HepG2 (cell line): ENCODE results near the gene PSMA3. TPM values are rescaled to one million over a fixed set of nuclear protein-coding genes. Genes with fewer than 3 reads are reported as not detected.

Experiments
- ATAC-seq: fragments of 200-7000 bp; cut with Tn5 transposase; 3 replicates; pipeline ENCODE4 v1.9.1; 2020; ENCODE audit warnings: mild to moderate bottlenecking, moderate library complexity
- BruUV-seq: library from RNA; stranded (reverse); fragments of 400-500 nt; replicated peaks from 2 replicates; lab custom pipeline; 2021; lab: Mats Ljungman, UMichigan
- CTCF ChIA-PET: fragments of 300-600 bp; formaldehyde crosslinking; extraction: SDS; loops from one replicate; lab custom pipeline; 2021; ENCODE audit warnings: low total read pairs, inconsistent platforms, low intra/inter-chr PET ratio; lab: Yijun Ruan, JAX
- POLR2A ChIA-PET: fragments of 350-600 bp; sonication (Branson Sonifier 250); formaldehyde crosslinking; loops from one replicate; lab custom pipeline; 2020; ENCODE audit warnings: antibody characterized with exemption, inconsistent platforms; lab: Yijun Ruan, JAX
- DNase-seq: peaks from one replicate; pipeline ENCODE4 v3.0.0-alpha.2; 2015; ENCODE audit warnings: low spot score
- FAIRE-seq: peaks from 3 replicates; lab custom pipeline; 2011; peaks lifted over from hg19 to GRCh38; lab: Jason Lieb, UNC
- H2AFZ ChIP-seq: one replicate; pipeline ENCODE4 v1.6.1; 2011; ENCODE audit warnings: low read length, inconsistent platforms
- H3K27ac ChIP-seq: fragments of 300-600 bp; 3 replicates; pipeline ENCODE4 v1.8.0; 2011; ENCODE audit warnings: mixed run types, mild to moderate bottlenecking, mixed read lengths, low read length, inconsistent platforms; ENCODE audit not compliant: insufficient read depth; ENCODE audit errors: extremely low read length
- H3K27me3 ChIP-seq, 2 experiments: fragments of 200-600 bp in 1 of 2; 2 replicates in 1 of 2; 3 replicates in 1 of 2; pipeline versions ENCODE4 v1.6.0 to v1.8.0; 2011; ENCODE audit warnings: low read length in 2 of 2, mild to moderate bottlenecking in 2 of 2, moderate library complexity in 2 of 2, inconsistent platforms in 1 of 2; ENCODE audit not compliant: insufficient read depth in 2 of 2, control insufficient read depth in 1 of 2
- H3K36me3 ChIP-seq, 2 experiments: fragments of 200-600 bp in 1 of 2; replicated peaks in 1 of 2; 2 replicates in 1 of 2; 3 replicates in 1 of 2; pipeline versions ENCODE4 v1.5.1 to v1.8.0; 2011; ENCODE audit warnings: low read length in 2 of 2, inconsistent platforms in 1 of 2; ENCODE audit not compliant: insufficient read depth in 2 of 2, control insufficient read depth in 1 of 2
- H3K4me1 ChIP-seq: 2 replicates; pipeline ENCODE4 v1.5.1; 2012; ENCODE audit warnings: low read length, inconsistent platforms; ENCODE audit not compliant: insufficient read depth
- H3K4me2 ChIP-seq: 2 replicates; pipeline ENCODE4 v1.6.0; 2011; ENCODE audit warnings: low read depth, low read length, inconsistent platforms
- H3K4me3 ChIP-seq, 3 experiments: fragments of 200-600 bp in 1 of 3; sonication (generic), shearing (Covaris generic) in 1 of 3; replicated peaks in 1 of 3; 2 replicates each; pipeline ENCODE4 v1.5.1; 2011 to 2016; ENCODE audit warnings: low read length in 3 of 3, inconsistent platforms in 2 of 3, low read depth in 2 of 3, mild to moderate bottlenecking in 2 of 3, control low read depth in 1 of 3, mixed read lengths in 1 of 3; ENCODE audit not compliant: insufficient read depth in 1 of 3
- H3K79me2 ChIP-seq: one replicate; pipeline ENCODE4 v1.6.1; 2011; ENCODE audit warnings: low read length, inconsistent platforms; ENCODE audit not compliant: insufficient read depth
- H3K9ac ChIP-seq: 2 replicates; pipeline ENCODE4 v1.6.0; 2011; ENCODE audit warnings: mild to moderate bottlenecking, low read depth, low read length, inconsistent platforms; ENCODE audit not compliant: insufficient read depth
- H3K9me3 ChIP-seq: 2 replicates; pipeline ENCODE4 v1.5.1; 2012; ENCODE audit warnings: mild to moderate bottlenecking, low read length
- H4K20me1 ChIP-seq: 2 replicates; pipeline ENCODE4 v1.6.0; 2011; ENCODE audit warnings: inconsistent platforms, mild to moderate bottlenecking, low read length, moderate library complexity; ENCODE audit not compliant: insufficient read depth
- CEBPB ChIP-seq: IDR thresholded peaks from 2 replicates; pipeline ENCODE4 v1.6.1; 2011; ENCODE audit warnings: low read depth, low read length, improper control_type of control experiment, borderline replicate concordance
- CEBPG ChIP-seq: IDR thresholded peaks from 2 replicates; pipeline ENCODE4 v1.6.1; 2016
- E2F5 ChIP-seq: sonication (generic); formaldehyde crosslinking; conservative IDR thresholded peaks from 2 replicates; pipeline ENCODE4 v1.4.0; 2020; ENCODE audit warnings: missing genetic modification reagents
- ELF3 ChIP-seq: IDR thresholded peaks from 2 replicates; pipeline ENCODE4 v1.6.1; 2016; ENCODE audit warnings: missing genetic modification reagents, missing compliant biosample characterization
- FOXA3 ChIP-seq: IDR thresholded peaks from 2 replicates; pipeline ENCODE4 v1.6.1; 2016; ENCODE audit warnings: missing genetic modification reagents, missing compliant biosample characterization
- GATAD2A ChIP-seq: IDR thresholded peaks from 2 replicates; pipeline ENCODE4 v1.6.1; 2016
- GLI4 ChIP-seq: sonication (generic); formaldehyde crosslinking; IDR thresholded peaks from 2 replicates; pipeline ENCODE4 v1.5.1; 2020; ENCODE audit warnings: missing genetic modification reagents, mild to moderate bottlenecking, moderate library complexity, borderline replicate concordance
- HMG20A ChIP-seq: IDR thresholded peaks from 2 replicates; pipeline ENCODE4 v1.6.1; 2016; ENCODE audit warnings: borderline replicate concordance
- HNRNPLL ChIP-seq: fragments of 200-400 bp; formaldehyde crosslinking; IDR thresholded peaks from 2 replicates; pipeline ENCODE4 v1.6.1; 2017; ENCODE audit warnings: mild to moderate bottlenecking, low read depth, low read length; ENCODE audit not compliant: poor library complexity, severe bottlenecking
- IRF2 ChIP-seq: IDR thresholded peaks from 2 replicates; pipeline ENCODE4 v1.6.1; 2018; ENCODE audit warnings: missing genetic modification reagents, missing compliant biosample characterization
- NCOR1 ChIP-seq: fragments of 200-600 bp; sonication (generic); IDR thresholded peaks from 2 replicates; pipeline ENCODE4 v1.7.0; 2017; ENCODE audit warnings: antibody characterized with exemption, low read length, borderline replicate concordance
- NR2F2 ChIP-seq: IDR thresholded peaks from 2 replicates; pipeline ENCODE4 v1.6.1; 2012; ENCODE audit warnings: low read depth, inconsistent platforms, borderline replicate concordance
- SAP130 ChIP-seq: IDR thresholded peaks from 2 replicates; pipeline ENCODE4 v1.6.1; 2016; ENCODE audit warnings: low read depth
- TGIF2 ChIP-seq: IDR thresholded peaks from 2 replicates; pipeline ENCODE4 v1.6.1; 2016; ENCODE audit warnings: control low read depth, missing compliant biosample characterization
- ZFP90 ChIP-seq: sonication (generic); formaldehyde crosslinking; IDR thresholded peaks from 2 replicates; pipeline ENCODE4 v1.8.0; 2022; ENCODE audit warnings: missing genetic modification reagents, mild to moderate bottlenecking, inconsistent platforms, borderline replicate concordance
- in situ Hi-C: cut with HindIII; loops from 2 replicates; pipeline ENCODE4 v1.10.0; 2017; ENCODE audit warnings: low pct_unique_long_range_greater_than_20kb; ENCODE audit not compliant: extremely low pct_ligation_motif_present
- intact Hi-C: fragments of 100-400 bp; cut with micrococcal nuclease; formaldehyde crosslinking; loops from one replicate; pipeline ENCODE4 v1.10.0; 2022; ENCODE audit not compliant: unreplicated experiment
- polyA plus RNA-seq, 8 experiments: library from polyadenylated mRNA; depleted of rRNA in 3 of 8; stranded (reverse) in 7 of 8; unstranded in 1 of 8; fragments of >200 nt; fragmentation: Illumina TruSeq in 4 of 8; extraction: Trizol in 4 of 8; gene quantifications; 2 replicates each; pipeline versions ENCODE4 v1.2.1 to v1.2.3, GENCODE V29; 2011 to 2016; ENCODE audit warnings: low read depth in 4 of 8, missing spikeins in 1 of 8, mixed read lengths in 1 of 8; ENCODE audit not compliant: insufficient read depth in 1 of 8
- total RNA-seq, 5 experiments: library from RNA; depleted of rRNA; stranded (reverse); fragments of >200 nt; fragmentation: Illumina TruSeq; extraction: Trizol; gene quantifications; 2 replicates each; pipeline ENCODE4 v1.2.3, GENCODE V29; 2016; ENCODE audit warnings: low read depth in 1 of 5
- TF ChIP-seq, protein P1 (sequence below): IDR thresholded peaks from 2 replicates; pipeline ENCODE4 v1.6.1; 2016; ENCODE audit warnings: missing compliant biosample characterization, missing genetic modification reagents, borderline replicate concordance
- TF ChIP-seq, protein P2 (sequence below): sonication (generic); formaldehyde crosslinking; IDR thresholded peaks from 2 replicates; pipeline ENCODE4 v1.9.0; 2021; ENCODE audit warnings: missing genetic modification reagents, borderline replicate concordance

The PSMA3 gene
- total and polyA plus RNA-seq, 2 of the 13 experiments (the other 11 are each of a cell fraction or from before 2014, with no cell fraction given): 232 to 275 TPM

GRCh38 chr14:58282925-58283593 lies 38.4 kb downstream of the PSMA3 start (continued):
- TF ChIP-seq TGIF2 (CRISPR knock-in tag) (no peak), IRF2 (CRISPR knock-in tag) (no peak), E2F5 (CRISPR knock-in tag) (no peak), ZFP90 (CRISPR knock-in tag) (no peak)
- TF ChIP-seq, protein P1, sequence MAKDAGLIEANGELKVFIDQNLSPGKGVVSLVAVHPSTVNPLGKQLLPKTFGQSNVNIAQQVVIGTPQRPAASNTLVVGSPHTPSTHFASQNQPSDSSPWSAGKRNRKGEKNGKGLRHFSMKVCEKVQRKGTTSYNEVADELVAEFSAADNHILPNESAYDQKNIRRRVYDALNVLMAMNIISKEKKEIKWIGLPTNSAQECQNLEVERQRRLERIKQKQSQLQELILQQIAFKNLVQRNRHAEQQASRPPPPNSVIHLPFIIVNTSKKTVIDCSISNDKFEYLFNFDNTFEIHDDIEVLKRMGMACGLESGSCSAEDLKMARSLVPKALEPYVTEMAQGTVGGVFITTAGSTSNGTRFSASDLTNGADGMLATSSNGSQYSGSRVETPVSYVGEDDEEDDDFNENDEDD (CRISPR knock-in tag): no peak

GRCh38 chr14:58283730-58284129 lies 39.1 kb downstream of the PSMA3 start:
- CTCF ChIA-PET: no interaction called here
- Histone ChIP-seq H2AFZ (no peak overlapping the region), H3K4me2 (0 out of 2 replicates have a peak overlapping the region, but pooled peaks have one; percentile 8), H3K27me3 (no peaks in the 10 kb centered on the region), H3K9me3 (no peaks in the 10 kb centered on the region), H3K9ac (no peak overlapping the region), H4K20me1 (no peaks in the 10 kb centered on the region), H3K36me3 (peaks cover 8 to 51% of the 10 kb centered on the region in 2 experiments), H3K79me2 (peaks cover 81% of the 10 kb centered on the region), H3K27ac (no peak overlapping the region), H3K4me1 (peaks cover 95% of the 10 kb centered on the region), H3K4me3 (no peak overlapping the region)
- peak; percentile 35; the same call in 2 of the 3 replicates for ATAC-seq
- intact Hi-C loops: no loop called here
- peak; percentile 41 for DNase-seq
- BruUV-seq: no TSS peak
- POLR2A ChIA-PET: interaction anchor here (1.2 kb wide), 1 partner anchor 14 kb away, joined by 6 read pairs; the partner anchor contains the start of gene ARID4A
- no peak for FAIRE-seq
- in situ Hi-C loops: no loop called here
- TF ChIP-seq CEBPB (peak; percentile 96), HMG20A (CRISPR knock-in tag) (peak; percentile 46; the same call in 1 of the 2 replicates), GATAD2A (CRISPR knock-in tag) (peak; percentile 72), HNRNPLL (no peak), FOXA3 (CRISPR knock-in tag) (peak; percentile 41; the same call in 1 of the 2 replicates), GLI4 (CRISPR knock-in tag) (no peak), ELF3 (CRISPR knock-in tag) (peak; percentile 96), CEBPG (CRISPR knock-in tag) (peak; percentile 95), SAP130 (peak; percentile 54), NR2F2 (no peak), NCOR1 (0 out of 2 replicates have a peak, but pooled peaks have one; percentile 34)
- TF ChIP-seq, protein P2, sequence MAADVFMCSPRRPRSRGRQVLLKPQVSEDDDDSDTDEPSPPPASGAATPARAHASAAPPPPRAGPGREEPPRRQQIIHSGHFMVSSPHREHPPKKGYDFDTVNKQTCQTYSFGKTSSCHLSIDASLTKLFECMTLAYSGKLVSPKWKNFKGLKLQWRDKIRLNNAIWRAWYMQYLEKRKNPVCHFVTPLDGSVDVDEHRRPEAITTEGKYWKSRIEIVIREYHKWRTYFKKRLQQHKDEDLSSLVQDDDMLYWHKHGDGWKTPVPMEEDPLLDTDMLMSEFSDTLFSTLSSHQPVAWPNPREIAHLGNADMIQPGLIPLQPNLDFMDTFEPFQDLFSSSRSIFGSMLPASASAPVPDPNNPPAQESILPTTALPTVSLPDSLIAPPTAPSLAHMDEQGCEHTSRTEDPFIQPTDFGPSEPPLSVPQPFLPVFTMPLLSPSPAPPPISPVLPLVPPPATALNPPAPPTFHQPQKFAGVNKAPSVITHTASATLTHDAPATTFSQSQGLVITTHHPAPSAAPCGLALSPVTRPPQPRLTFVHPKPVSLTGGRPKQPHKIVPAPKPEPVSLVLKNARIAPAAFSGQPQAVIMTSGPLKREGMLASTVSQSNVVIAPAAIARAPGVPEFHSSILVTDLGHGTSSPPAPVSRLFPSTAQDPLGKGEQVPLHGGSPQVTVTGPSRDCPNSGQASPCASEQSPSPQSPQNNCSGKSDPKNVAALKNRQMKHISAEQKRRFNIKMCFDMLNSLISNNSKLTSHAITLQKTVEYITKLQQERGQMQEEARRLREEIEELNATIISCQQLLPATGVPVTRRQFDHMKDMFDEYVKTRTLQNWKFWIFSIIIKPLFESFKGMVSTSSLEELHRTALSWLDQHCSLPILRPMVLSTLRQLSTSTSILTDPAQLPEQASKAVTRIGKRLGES (CRISPR knock-in tag): no peak
